ENCODE results near the gene NLRP12.
"Not testable (repeated sequence)": the region's sequence is repeated elsewhere in the genome, so short reads cannot be mapped to it uniquely, and the experiment has no call there.

NLRP12 gene

DNA sequence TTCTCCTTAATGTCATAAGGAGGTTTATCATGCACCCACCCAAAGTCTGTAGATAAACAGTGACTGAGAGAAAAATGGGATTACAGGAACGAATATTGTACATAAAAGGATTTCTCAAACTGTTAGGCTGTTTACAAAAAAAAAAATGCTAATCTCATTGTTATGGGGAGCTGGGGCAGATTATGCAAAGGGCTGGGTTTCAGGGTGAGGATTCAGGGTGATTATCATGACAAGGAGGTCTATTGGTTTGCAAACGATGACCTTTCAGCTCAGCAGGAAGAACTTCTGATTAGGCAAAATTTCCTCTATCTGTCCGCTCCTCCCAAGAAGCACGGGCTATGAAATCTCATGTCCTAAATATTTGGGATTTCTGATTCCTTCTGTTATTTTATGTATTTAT is 41.4 kb downstream of the NLRP12 start:
- Histone ChIP-seq H3K9me3 (ENCODE audit: control insufficient read depth in 1 of 2, low read length in 2 of 2) (no peaks in the 10 kb centered on the region), H3K36me3 (ENCODE audit: control insufficient read depth in 1 of 2, insufficient read depth in 2 of 2, low read length in 2 of 2) (no peaks in the 10 kb centered on the region), H3K27ac (ENCODE audit: low read depth, low read length) (no peak overlapping the region), H3K4me1 (ENCODE audit: control insufficient read depth in 1 of 2, insufficient read depth in 2 of 2, low read length in 2 of 2) (no peaks in the 10 kb centered on the region), H3K27me3 (ENCODE audit: control insufficient read depth in 1 of 2, insufficient read depth in 2 of 2, low read length in 2 of 2) (no peaks in the 10 kb centered on the region), H3K4me3 (ENCODE audit: low read depth in 1 of 2, low read length in 2 of 2) (no peak overlapping the region), H3K9ac (ENCODE audit: low read depth in 1 of 2, low read length in 2 of 2) (no peak overlapping the region)

DNA sequence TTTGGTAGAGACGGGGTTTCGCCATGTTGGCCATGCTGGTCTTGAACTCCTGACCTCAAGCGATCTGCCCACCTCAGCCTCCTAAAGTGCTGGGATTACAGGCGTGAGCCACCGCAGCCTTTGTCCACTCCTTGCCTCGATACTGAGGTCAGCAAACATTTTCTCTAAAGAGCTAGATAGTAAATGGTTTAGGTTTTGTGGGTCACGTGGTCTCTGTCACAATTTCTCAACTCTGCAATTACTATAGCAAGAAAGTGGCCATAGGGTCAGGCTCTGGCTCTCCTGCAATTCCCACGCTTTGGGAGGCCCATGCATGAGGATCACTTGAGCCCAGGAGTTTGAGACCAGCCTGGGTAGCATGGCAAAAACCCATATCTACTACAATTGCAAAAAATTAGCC is 42.8 kb downstream of the NLRP12 start:
- H3K4me3 ChIP-seq (ENCODE audit: low read depth in 1 of 2, low read length in 2 of 2); H3K27ac ChIP-seq (ENCODE audit: low read depth, low read length); H3K9ac ChIP-seq (ENCODE audit: low read depth in 1 of 2, low read length in 2 of 2); H3K9me3 ChIP-seq (ENCODE audit: control insufficient read depth in 1 of 2, low read length in 2 of 2); H3K36me3 ChIP-seq (ENCODE audit: control insufficient read depth in 1 of 2, insufficient read depth in 2 of 2, low read length in 2 of 2); H3K4me1 ChIP-seq (ENCODE audit: control insufficient read depth in 1 of 2, insufficient read depth in 2 of 2, low read length in 2 of 2); H3K27me3 ChIP-seq (ENCODE audit: control insufficient read depth in 1 of 2, insufficient read depth in 2 of 2, low read length in 2 of 2): not testable (repeated sequence)

DNA sequence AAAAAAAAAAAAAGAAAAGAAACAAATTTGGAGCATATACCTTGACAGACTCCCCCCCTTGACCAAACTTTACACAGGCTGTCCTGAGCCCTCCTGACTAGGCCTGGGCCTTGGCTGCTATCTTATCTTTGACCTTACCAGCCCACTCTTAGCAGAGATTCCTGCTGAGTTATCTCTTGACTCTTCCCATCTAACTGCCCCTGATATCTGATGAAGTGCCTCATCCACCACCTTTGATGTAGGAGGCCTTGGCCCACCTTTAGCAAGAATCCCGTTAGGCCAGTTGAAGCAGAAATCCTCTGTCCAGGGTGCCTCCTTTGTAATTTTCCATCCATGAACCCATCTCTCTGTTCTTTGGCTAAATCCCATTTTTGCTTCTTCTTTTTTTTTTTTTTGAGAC is 43.6 kb downstream of the NLRP12 start:
- H3K4me3 ChIP-seq (ENCODE audit: low read depth in 1 of 2, low read length in 2 of 2) = no peak overlapping the region
- H3K27me3 ChIP-seq (ENCODE audit: control insufficient read depth in 1 of 2, insufficient read depth in 2 of 2, low read length in 2 of 2) = no peaks in the 10 kb centered on the region
- H3K9ac ChIP-seq (ENCODE audit: low read depth in 1 of 2, low read length in 2 of 2) = no peak overlapping the region
- H3K9me3 ChIP-seq (ENCODE audit: control insufficient read depth in 1 of 2, low read length in 2 of 2) = no peaks in the 10 kb centered on the region
- no peaks in the 10 kb centered on the region for H3K36me3 ChIP-seq (ENCODE audit: control insufficient read depth in 1 of 2, insufficient read depth in 2 of 2, low read length in 2 of 2)
- H3K4me1 ChIP-seq (ENCODE audit: control insufficient read depth in 1 of 2, insufficient read depth in 2 of 2, low read length in 2 of 2) = no peaks in the 10 kb centered on the region
- no peak overlapping the region for H3K27ac ChIP-seq (ENCODE audit: low read depth, low read length)

GRCh38 chr19:53775524-53775923 is 48.6 kb downstream of the NLRP12 start:
- no peaks in the 10 kb centered on the region for H3K9me3 ChIP-seq (ENCODE audit: control insufficient read depth in 1 of 2, low read length in 2 of 2)
- no peak overlapping the region for H3K9ac ChIP-seq (ENCODE audit: low read depth in 1 of 2, low read length in 2 of 2)
- no peak overlapping the region for H3K27ac ChIP-seq (ENCODE audit: low read depth, low read length)
- no peak overlapping the region for H3K4me3 ChIP-seq (ENCODE audit: low read depth in 1 of 2, low read length in 2 of 2)
- no peaks in the 10 kb centered on the region for H3K36me3 ChIP-seq (ENCODE audit: control insufficient read depth in 1 of 2, insufficient read depth in 2 of 2, low read length in 2 of 2)
- no peaks in the 10 kb centered on the region for H3K4me1 ChIP-seq (ENCODE audit: control insufficient read depth in 1 of 2, insufficient read depth in 2 of 2, low read length in 2 of 2)
- no peaks in the 10 kb centered on the region for H3K27me3 ChIP-seq (ENCODE audit: control insufficient read depth in 1 of 2, insufficient read depth in 2 of 2, low read length in 2 of 2)

DNA sequence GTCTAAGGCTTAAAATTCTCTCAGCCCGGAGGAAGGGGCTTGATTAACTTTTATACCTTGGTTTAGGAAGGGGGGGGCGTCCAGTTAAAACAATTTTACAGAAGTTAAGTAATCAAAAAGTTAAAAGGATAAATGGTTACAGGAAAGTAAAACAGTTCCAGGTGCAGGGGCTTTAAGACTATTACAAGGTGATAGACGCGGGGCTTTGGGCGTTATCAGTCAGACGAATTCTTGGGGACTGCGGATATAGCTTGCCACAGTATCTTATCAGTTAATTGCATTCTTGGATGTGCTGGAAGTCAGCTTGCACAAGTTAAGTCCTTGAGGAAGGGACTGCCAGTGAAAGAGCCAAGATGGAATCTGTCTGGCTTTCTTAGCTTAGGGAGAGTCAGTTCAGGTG is 49.6 kb downstream of the NLRP12 start:
- H3K36me3 ChIP-seq (ENCODE audit: control insufficient read depth in 1 of 2, insufficient read depth in 2 of 2, low read length in 2 of 2); H3K27ac ChIP-seq (ENCODE audit: low read depth, low read length); H3K4me1 ChIP-seq (ENCODE audit: control insufficient read depth in 1 of 2, insufficient read depth in 2 of 2, low read length in 2 of 2); H3K9ac ChIP-seq (ENCODE audit: low read depth in 1 of 2, low read length in 2 of 2); H3K4me3 ChIP-seq (ENCODE audit: low read depth in 1 of 2, low read length in 2 of 2); H3K9me3 ChIP-seq (ENCODE audit: control insufficient read depth in 1 of 2, low read length in 2 of 2); H3K27me3 ChIP-seq (ENCODE audit: control insufficient read depth in 1 of 2, insufficient read depth in 2 of 2, low read length in 2 of 2): not testable (repeated sequence)

GRCh38 chr19:53773999-53774398 is 50.1 kb downstream of the NLRP12 start:
- Histone ChIP-seq H3K27ac (ENCODE audit: low read depth, low read length) (no peak overlapping the region), H3K9me3 (ENCODE audit: control insufficient read depth in 1 of 2, low read length in 2 of 2) (no peaks in the 10 kb centered on the region), H3K4me1 (ENCODE audit: control insufficient read depth in 1 of 2, insufficient read depth in 2 of 2, low read length in 2 of 2) (no peaks in the 10 kb centered on the region), H3K36me3 (ENCODE audit: control insufficient read depth in 1 of 2, insufficient read depth in 2 of 2, low read length in 2 of 2) (no peaks in the 10 kb centered on the region), H3K27me3 (ENCODE audit: control insufficient read depth in 1 of 2, insufficient read depth in 2 of 2, low read length in 2 of 2) (no peaks in the 10 kb centered on the region), H3K4me3 (ENCODE audit: low read depth in 1 of 2, low read length in 2 of 2) (no peak overlapping the region), H3K9ac (ENCODE audit: low read depth in 1 of 2, low read length in 2 of 2) (no peak overlapping the region)

DNA sequence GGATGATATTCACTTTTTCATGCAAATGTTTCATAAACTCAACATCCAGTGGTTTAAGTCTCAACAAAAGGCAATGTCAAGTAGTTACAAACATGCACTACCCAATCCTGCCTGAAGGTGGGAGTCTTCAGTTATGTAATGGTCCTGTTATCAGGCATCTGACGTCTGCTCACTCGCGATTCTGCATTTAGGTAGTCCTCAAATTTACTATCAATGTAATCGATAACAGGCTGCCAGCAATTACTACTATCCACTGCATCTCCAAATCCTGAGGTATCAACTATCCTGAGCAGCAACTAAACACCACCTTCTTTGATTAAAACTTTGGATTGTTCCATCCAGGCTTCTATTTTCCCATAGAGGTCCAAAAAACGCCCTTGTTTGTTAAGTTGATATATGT is 51.2 kb downstream of the NLRP12 start:
- Histone ChIP-seq H3K9ac (ENCODE audit: low read depth in 1 of 2, low read length in 2 of 2) (no peak overlapping the region), H3K36me3 (ENCODE audit: control insufficient read depth in 1 of 2, insufficient read depth in 2 of 2, low read length in 2 of 2) (no peaks in the 10 kb centered on the region), H3K4me3 (ENCODE audit: low read depth in 1 of 2, low read length in 2 of 2) (no peak overlapping the region), H3K4me1 (ENCODE audit: control insufficient read depth in 1 of 2, insufficient read depth in 2 of 2, low read length in 2 of 2) (no peaks in the 10 kb centered on the region), H3K9me3 (ENCODE audit: control insufficient read depth in 1 of 2, low read length in 2 of 2) (no peaks in the 10 kb centered on the region), H3K27ac (ENCODE audit: low read depth, low read length) (no peak overlapping the region), H3K27me3 (ENCODE audit: control insufficient read depth in 1 of 2, insufficient read depth in 2 of 2, low read length in 2 of 2) (no peaks in the 10 kb centered on the region)

DNA sequence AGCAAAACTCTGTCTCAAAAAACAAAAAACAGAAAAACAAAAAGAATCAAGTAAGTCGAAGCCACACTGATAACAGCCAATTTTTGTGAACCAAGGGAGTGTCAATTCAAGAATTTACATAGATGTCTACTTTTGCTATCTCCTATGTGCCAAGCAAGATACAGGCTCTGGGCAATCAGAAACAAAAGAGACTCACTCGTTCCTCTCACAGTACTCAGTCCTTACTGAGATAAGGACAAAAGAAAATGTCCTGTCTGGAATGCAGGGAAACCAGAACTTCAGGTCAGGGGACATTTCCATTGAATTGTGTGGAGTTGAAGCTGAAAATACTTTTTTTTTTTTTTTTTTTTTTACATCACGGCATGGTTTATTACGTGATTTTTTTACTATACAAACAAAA is 53.0 kb downstream of the NLRP12 start:
- Histone ChIP-seq H3K27me3 (ENCODE audit: control insufficient read depth in 1 of 2, insufficient read depth in 2 of 2, low read length in 2 of 2) (no peaks in the 10 kb centered on the region), H3K4me3 (ENCODE audit: low read depth in 1 of 2, low read length in 2 of 2) (no peak overlapping the region), H3K27ac (ENCODE audit: low read depth, low read length) (no peak overlapping the region), H3K9ac (ENCODE audit: low read depth in 1 of 2, low read length in 2 of 2) (no peak overlapping the region), H3K9me3 (ENCODE audit: control insufficient read depth in 1 of 2, low read length in 2 of 2) (no peaks in the 10 kb centered on the region), H3K4me1 (ENCODE audit: control insufficient read depth in 1 of 2, insufficient read depth in 2 of 2, low read length in 2 of 2) (no peaks in the 10 kb centered on the region), H3K36me3 (ENCODE audit: control insufficient read depth in 1 of 2, insufficient read depth in 2 of 2, low read length in 2 of 2) (no peaks in the 10 kb centered on the region)

DNA sequence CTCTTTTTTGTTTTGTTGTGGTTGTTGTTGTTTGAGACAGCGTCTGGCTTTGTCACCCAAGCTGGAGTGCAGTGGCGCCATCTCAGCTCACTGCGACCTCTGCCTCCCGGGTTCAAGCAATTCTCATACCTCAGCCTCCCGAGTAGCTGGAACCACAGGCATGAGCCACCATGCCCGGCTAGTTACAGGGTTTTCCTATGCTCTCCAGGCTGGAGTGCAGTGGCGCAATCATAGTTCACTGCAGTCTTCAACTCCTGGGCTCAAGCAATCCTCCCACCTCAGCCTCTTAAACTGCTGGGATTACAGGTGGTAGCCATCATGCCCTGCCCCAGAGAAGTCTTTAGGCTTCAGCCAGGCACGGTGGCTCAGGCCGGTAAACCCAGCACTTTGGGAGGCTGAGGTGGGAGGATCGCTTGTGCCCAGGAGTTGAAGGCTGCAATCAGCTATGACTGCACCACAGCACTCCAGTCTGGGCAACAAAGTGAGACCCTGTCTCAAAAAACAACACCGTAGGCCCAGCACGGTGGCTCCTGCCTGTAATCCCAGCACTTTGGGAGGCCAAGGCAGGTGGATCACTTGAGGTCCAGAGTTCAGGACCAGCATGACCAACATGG is 54.3 kb downstream of the NLRP12 start:
- not testable (repeated sequence) for H3K27me3 ChIP-seq (ENCODE audit: control insufficient read depth in 1 of 2, insufficient read depth in 2 of 2, low read length in 2 of 2); H3K4me1 ChIP-seq (ENCODE audit: control insufficient read depth in 1 of 2, insufficient read depth in 2 of 2, low read length in 2 of 2); H3K4me3 ChIP-seq (ENCODE audit: low read depth in 1 of 2, low read length in 2 of 2); H3K36me3 ChIP-seq (ENCODE audit: control insufficient read depth in 1 of 2, insufficient read depth in 2 of 2, low read length in 2 of 2); H3K27ac ChIP-seq (ENCODE audit: low read depth, low read length); H3K9me3 ChIP-seq (ENCODE audit: control insufficient read depth in 1 of 2, low read length in 2 of 2); H3K9ac ChIP-seq (ENCODE audit: low read depth in 1 of 2, low read length in 2 of 2)

GRCh38 chr19:53768401-53768800 is 55.7 kb downstream of the NLRP12 start:
- no peak overlapping the region for H3K27ac ChIP-seq (ENCODE audit: low read depth, low read length)
- no peaks in the 10 kb centered on the region for H3K4me1 ChIP-seq (ENCODE audit: control insufficient read depth in 1 of 2, insufficient read depth in 2 of 2, low read length in 2 of 2)
- H3K4me3 ChIP-seq (ENCODE audit: low read depth in 1 of 2, low read length in 2 of 2) = no peak overlapping the region
- no peaks in the 10 kb centered on the region for H3K36me3 ChIP-seq (ENCODE audit: control insufficient read depth in 1 of 2, insufficient read depth in 2 of 2, low read length in 2 of 2)
- H3K9me3 ChIP-seq (ENCODE audit: control insufficient read depth in 1 of 2, low read length in 2 of 2) = no peaks in the 10 kb centered on the region
- peaks cover 0 to 4% of the 10 kb centered on the region in 2 donors for H3K27me3 ChIP-seq (ENCODE audit: control insufficient read depth in 1 of 2, insufficient read depth in 2 of 2, low read length in 2 of 2)
- no peak overlapping the region for H3K9ac ChIP-seq (ENCODE audit: low read depth in 1 of 2, low read length in 2 of 2)

- not testable (repeated sequence) for H3K9me3 ChIP-seq (ENCODE audit: control insufficient read depth in 1 of 2, low read length in 2 of 2); H3K27me3 ChIP-seq (ENCODE audit: control insufficient read depth in 1 of 2, insufficient read depth in 2 of 2, low read length in 2 of 2); H3K4me3 ChIP-seq (ENCODE audit: low read depth in 1 of 2, low read length in 2 of 2); H3K4me1 ChIP-seq (ENCODE audit: control insufficient read depth in 1 of 2, insufficient read depth in 2 of 2, low read length in 2 of 2); H3K27ac ChIP-seq (ENCODE audit: low read depth, low read length); H3K36me3 ChIP-seq (ENCODE audit: control insufficient read depth in 1 of 2, insufficient read depth in 2 of 2, low read length in 2 of 2); H3K9ac ChIP-seq (ENCODE audit: low read depth in 1 of 2, low read length in 2 of 2)
Observed at GRCh38 chr19:53758991-53759390, 65.1 kb downstream of the NLRP12 start.
